SIG-M5 (cell line): ENCODE results near the gene CDC14B.
"Not testable (repeated sequence)": the region's sequence is repeated elsewhere in the genome, so short reads cannot be mapped to it uniquely, and the experiment has no call there.

Source experiments
- DNase-seq: peaks from one replicate; lab custom pipeline; 2025; lab: John Stamatoyannopoulos, UW

The CDC14B gene

GRCh38 chr9:96585426-96585825 is 34.2 kb downstream of the CDC14B start:
- DNase-seq = no peak

DNA sequence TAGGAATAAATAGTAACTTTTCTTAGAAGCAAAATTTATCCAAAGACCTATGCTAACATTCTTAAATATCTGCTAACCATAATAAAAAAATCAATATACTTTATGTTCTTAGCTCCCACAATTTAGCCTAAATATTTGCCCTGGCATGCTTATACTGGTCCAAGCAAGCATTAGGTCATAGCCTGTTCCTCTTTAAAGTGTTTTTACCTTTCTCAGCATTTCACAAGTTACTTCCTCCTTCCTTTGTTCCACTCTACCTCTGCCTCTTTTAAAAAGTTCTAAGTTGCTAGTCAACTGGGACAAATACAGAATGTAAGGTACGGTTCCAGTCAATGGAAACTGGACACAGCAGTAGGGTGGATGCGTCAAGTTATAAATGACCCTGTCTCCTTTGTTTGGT is 37.4 kb downstream of the CDC14B start:
- not testable (repeated sequence) for DNase-seq

DNA sequence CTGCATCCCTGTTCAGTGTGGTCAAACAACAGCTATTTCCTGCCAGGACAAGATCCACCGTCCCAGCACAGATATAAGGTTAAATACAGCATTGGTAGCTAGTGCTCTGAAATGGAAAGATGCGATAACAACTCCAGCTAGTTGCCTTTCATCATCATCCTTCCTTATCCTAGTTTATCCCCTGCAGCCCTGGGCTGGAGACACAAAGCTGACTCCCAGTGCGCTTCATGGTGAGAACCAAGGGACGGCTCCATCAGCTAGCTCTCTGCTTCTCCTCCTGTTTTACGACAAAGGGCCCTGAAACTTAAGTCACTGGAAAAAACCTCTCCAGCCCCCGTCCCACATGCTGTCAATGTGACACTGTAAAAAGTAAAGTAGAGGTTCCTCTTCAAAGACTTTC is 37.9 kb downstream of the CDC14B start:
- no peak for DNase-seq

- no peak for DNase-seq
These were observed 38.3 kb downstream of the CDC14B start for GRCh38 chr9:96581301-96581700.

DNA sequence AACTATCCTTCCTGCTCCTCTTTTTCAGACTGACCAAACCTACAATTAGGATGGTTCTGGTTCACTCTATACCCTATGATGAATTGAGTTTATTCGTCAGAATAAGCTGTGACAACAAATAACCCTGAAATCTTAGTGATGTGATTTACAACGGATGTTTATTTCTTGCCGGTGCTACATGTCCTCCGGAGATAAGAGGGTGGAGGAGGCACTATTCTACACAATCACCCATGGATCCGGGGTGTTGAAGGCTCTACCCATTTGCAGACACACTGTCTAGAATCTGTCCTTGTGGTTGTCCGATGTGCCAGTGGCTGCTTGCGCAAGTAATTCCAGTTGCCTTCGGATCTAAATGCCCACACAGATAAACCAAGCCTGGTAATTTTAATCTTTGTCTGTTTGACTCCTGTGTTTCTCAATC is 44.7 kb downstream of the CDC14B start:
- DNase-seq = no peak

GRCh38 chr9:96574455-96574854 is 45.2 kb downstream of the CDC14B start:
- DNase-seq = no peak

DNA sequence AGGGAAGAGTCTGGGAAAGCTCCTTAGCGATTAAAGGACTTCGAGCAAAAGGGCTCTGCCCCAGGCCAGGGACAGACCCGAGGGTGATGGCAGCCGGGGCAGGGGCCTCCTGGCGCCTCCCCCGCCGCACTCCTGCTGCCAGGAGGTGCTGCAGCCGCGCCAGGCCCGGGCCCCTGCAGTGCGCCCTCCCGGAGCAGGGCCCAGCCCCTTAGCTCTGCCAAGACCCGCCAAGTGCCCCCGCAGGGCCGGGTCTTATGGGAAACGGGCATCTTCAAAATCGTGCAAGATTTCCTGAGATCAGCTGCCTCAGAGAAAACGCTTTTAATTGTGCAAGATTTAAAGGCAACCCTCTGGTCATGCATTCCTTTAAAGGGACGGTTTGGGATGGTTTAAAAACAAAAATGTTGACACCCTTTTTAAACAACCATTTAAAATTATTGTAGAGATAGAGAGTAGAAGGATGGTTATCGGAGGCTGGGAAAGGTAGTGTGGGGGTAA is 52.4 kb downstream of the CDC14B start:
- no peak for DNase-seq

DNA sequence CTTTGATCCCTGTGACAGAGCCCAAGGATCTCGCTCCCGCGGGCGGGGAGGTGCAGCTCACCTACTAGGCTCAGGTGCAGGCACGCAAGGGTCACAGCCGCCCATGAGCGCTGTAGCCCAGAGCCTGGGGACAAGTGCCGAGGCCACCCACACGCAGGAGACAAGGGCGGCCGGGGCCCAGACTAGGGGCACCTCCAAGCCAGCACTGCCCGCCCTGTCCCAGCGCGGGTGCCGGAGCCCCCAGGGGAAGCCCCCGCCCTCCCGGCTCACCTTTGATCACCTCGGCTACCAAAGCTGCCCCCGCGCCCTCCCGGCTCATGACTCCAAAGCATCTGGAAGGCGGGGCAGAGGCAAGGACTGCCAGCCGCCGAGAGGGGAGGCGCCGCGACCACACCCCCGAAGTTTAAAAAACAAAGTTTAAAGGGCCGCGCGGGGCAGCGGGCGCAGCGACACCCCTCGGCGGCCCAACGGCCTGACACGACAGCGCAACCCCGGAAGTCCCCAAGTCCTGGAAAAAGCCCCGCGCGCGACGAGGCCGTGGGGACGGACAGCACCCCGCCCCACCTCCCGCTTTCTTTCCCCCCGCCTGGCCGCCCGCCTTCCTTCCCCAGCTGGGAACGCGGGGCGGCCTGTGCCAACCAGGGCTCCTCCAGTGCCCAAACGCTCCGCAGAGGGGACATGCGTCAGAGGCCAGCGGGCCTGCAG is 53.0 kb downstream of the CDC14B start:
- DNase-seq = no peak

DNA sequence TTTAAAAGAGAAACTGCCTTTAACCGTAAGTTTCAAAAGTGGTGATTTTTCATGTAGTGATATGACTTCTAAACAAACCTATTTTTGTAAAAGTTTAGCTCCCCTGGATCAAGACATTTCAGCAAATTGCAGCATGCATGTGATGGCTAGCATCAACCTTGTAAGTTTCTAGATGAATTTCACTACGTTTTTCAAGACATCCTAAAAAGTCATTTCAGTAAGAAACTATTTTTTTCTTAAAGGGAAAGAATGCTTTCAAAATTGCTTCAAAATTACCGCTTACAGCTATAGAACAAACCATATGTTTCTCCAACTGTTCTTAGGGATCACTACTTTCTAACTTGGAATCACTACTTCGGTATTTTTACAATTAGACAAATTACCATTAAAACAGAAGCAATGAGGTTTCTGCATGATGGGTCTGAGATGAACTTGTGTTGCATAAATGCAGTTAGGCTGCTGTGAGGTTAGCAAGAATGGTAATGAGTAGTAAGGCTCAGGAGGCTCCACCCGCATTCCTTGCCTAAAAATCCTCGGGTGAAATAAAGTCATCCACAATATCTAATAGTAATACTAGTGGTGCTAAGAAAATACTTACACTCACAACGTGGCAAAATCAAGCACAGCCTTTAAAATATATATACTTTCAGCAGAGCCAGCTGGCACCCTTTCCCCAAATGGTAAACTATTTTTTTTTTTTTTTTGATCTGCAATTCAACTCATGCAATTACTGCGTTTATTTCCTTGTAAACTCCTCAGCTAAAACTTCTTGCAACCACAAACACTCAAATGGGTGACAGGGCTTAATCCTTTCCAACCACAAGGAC is 53.8 kb downstream of the CDC14B start:
- no peak for DNase-seq

DNA sequence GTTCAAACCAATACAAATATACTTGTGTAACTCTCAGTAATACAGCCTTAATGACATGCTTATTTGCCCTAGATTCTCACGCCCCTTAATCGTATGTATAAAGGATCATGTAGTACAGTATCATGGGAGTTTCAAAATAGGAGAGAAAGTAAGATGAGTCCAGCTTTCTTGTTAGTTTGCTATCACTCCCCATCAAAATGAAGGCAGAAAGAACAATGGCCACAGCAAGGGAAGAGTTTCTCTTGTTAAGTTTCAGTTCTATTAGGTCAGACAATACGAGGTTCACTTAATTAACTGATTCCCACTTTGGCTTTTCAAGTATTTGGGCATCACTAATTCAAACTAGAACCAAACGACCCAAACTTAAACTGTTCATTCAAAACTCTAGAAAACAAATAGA is 55.4 kb downstream of the CDC14B start:
- DNase-seq = no peak

DNA sequence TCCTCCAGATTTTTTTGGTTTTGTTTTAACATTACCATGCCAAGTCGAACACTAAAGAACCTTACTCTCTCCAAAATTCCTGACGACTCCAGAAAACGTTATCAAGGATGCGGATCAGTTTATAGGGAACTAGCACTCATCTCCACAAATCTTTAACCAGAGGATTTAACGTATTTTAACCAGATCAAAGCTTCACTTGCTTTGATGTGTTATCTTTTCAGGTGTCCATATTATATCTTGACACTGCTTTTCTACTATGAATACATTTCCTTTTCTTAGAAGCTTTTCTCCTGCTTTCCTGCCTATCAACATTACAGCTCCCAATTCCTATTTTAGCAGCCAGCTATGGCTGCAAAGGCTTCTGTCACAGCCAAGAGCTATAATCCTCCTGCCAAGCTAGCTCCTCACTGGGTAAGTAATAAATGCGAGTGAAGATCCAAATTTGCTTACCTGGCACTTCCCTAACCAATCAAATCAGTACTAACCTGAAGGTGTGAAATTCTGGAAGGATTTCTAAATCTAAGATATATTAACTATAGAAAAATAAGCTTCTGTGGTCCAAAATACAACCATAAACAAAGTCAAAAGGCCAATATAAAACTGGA is 60.2 kb downstream of the CDC14B start:
- no peak for DNase-seq

DNA sequence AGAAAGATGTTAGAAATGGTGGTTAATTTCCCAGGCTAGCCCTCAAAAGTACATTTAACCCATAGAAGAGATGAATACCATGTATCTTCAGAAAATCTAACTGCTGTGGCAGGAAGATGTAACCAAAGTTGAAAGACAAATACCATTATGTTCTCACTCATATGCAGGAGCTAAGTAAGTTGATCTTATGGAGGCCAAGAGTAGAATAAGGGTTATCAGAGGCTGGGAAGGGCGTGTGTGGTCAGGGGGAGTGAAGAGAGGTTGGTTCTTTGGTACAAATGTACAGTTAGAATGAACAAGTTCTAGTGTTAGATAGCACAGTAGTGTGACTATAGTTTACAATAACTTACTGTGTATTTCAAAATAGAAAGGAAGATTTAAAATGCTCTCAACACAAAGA is 61.7 kb downstream of the CDC14B start:
- no peak for DNase-seq

DNA sequence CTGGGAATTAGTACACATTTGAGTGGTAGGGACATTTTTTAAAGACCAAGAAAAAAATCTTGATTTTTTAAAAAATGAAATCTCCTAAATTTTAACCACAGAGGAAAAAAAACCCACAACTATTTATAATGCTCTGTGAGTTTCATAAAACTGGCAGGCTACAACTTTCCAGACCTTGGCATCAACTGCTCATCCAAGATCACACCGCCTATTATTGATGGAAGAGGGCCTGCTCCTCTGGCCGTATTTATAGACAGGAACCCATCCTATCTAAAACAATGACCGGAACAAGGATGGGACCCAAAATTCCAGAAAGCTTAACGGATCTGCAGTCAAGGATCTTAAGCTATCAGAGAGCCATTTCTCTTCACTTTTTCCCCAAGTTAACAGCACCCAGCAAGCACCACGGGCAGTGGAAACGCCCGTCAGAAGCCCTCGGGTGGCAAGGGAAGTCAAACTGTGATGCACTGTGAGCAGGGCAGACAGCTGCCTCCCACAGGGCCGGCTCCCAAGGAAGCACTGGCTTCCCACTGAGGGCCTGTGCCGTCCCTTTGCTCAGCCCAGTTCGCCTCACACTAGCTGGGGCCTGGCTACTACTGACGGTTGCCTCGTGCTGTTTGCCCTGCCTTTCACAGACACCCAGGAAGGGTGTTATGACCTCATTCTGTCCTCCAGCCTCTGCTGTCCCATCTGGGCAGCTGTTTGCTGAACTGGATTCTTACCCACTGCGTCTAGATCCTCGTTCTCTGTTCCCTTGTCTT is 62.8 kb downstream of the CDC14B start:
- DNase-seq = no peak

DNA sequence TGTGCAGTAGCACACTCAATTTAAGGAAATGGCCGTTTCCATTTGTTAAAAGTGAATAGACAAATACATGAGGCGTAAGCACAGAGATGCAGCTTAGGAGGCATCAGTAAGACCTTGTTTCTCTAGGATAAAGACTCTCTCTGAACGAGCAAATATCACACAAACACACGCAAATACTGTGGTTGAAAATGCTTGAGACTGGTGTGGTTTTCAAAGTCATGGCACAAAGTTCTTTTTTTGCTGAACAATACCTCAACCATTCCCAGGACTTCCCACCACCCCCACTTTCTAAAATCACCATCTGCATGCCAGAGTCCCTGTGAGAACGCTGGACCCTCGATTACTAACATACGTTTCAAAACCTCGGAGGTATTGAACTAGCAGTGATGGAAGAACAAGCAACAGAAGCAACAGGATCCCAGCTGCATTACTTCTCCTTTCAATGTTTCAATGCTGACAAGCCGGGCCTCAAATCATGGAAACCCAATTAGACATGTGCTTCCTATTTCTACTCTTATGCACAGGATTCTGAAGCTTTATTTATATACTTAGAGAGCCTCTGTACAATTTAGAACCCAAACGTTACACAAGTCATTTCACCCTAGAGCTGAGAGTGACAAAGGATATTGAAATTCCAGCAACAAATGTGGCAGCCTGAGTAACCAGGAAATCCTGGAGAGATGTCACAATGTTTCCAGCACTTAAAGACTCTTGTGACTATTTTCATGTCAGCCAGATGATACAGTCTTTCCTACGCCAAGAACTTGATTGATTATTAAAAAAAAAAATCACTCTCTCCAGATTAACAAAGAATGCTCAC is 63.9 kb downstream of the CDC14B start:
- DNase-seq = no peak

DNA sequence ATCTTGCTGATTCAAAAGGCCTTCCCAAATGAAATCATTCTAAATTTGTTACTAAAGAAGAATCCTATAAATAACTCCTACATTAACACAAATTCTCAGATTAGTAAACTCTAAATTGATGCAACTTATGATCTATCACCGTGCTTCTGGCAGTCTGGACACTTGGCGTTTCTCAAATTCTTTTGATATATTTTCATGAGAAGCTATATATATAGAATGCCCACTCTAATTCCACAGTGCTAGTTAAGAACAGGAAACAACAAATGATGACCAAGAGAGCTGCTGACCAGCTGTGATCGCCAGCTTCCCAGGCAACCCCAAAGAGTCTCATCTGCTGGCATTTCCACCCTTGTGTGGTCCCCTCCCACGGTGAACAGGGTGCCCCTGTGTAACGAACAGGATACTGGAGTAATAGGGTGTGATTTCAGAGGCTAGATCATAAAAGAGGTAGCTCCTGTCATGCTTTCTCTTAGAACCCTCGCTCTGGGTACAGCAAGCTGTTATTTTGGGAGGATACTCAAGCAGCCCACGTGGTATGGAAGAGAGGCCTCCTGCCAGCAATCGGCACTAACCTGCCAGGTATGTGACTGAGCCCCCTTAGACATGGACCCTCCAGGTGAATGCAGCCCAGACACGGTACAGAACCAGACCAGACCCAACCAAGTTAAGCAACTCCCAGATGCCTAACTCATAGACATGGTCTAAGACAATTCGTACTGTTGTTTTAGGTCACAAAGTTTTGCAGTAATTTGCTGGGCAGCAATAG is 64.7 kb downstream of the CDC14B start:
- no peak for DNase-seq

DNA sequence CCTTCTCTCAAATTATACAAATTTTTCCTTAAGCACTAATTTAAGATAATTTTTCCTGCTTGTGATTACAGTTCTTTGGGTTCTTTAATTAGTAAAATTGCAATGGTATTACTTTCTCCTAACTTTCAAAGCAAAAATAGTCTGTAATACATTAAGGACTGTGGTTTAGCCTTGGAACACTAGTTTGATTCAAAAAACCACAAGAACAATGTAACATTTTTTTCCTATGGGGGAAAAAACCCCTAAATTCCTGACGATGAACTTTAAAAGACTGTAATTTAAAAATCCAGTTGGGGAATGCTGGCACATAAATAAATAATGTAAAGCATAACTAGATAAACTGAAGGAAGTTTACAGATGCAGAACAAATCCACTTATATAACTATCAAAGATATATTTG is 65.3 kb downstream of the CDC14B start:
- DNase-seq = no peak

DNA sequence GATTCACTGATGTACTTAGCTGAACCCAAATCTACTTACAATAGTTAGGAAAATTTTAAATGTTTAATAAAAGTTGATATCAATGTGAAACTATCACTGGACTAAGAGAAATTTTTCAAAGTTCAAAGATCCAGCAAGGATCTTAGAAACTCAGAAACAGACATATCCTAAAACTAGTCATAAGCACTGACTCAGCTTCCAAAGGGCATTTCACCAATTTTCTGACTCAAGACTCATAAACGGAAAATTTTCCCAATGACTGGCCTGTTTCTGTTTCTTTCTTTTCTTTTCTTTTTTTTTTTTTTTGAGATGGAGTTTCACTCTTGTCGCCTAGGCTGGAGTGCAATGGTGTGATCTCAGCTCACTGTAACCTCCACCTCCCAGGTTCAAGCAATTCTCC is 66.6 kb downstream of the CDC14B start:
- DNase-seq = no peak

DNA sequence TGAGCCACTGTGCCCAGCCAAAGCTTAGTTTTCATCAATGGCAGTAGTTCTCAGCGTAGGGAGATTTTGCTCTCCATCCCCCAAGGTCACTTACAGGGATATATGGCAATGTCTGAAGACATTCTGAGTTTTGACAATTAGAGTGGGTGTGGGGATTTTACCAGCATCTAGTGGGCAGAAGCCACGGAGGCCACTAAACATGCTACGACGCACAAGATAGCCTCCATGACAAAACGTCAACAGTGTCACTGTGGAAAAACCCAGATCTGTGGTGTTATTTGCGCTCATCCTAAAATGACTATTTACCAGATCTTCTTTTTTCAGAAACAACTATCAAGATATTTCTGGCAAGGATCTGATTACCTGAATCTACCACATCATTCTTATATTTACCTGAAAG is 68.2 kb downstream of the CDC14B start:
- no peak for DNase-seq

DNA sequence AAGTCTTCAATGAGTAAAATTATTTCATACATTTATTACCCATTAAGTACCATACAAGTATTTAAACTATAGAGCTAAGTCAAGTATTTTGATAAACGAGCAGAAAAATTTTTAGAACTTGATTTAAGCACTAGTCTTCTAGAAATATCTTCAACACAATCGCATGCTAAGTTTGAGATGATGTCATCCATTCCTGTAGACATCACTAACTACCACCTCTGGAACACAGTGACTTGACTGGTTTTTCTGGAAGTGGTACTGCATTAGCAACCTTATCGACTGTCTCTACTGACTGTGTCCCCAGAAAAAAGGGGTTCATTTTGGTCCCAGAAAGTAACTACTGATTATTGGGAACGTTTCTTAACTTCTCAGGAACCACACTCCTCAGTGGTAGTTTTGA is 69.0 kb downstream of the CDC14B start:
- DNase-seq = no peak

DNA sequence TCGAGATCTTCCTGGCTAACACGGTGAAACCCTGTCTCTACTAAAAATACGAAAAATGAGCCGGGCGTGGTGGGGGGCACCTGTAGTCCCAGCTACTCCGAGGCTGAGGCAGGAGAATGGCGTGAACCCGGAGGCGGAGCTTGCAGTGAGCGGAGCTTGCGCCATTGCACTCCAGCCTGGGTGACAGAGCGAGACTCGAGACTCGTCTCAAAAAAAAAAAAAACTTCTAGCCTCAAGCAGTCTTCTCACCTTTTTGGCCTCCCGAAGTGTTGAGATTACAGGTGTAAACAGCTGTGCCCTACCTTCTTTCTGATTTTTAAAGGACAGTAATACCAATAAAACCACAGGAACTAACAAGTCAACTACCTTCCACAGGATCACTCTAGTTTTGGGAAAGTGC is 76.5 kb downstream of the CDC14B start:
- not testable (repeated sequence) for DNase-seq

DNA sequence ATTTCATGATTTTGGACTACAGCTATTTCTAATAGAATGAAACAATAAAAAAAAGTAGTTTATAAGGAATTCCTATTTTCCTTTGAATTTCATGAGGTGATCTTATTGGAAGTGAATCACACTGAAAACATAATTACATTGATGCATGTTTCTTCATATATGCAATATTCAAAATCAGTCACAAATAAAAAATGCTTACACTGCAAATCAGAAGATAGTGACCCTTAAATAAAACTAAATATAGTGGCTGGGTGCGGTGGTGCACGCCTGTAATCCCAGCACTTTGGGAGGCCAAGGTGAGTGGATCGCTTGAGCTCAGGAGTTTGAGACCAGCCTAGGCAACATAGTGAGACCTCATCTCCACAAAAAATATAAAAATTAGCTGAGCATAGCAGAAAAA is 79.5 kb downstream of the CDC14B start:
- DNase-seq = no peak
